Measurements from ENCODE around the gene CATSPERZ.

DNA sequence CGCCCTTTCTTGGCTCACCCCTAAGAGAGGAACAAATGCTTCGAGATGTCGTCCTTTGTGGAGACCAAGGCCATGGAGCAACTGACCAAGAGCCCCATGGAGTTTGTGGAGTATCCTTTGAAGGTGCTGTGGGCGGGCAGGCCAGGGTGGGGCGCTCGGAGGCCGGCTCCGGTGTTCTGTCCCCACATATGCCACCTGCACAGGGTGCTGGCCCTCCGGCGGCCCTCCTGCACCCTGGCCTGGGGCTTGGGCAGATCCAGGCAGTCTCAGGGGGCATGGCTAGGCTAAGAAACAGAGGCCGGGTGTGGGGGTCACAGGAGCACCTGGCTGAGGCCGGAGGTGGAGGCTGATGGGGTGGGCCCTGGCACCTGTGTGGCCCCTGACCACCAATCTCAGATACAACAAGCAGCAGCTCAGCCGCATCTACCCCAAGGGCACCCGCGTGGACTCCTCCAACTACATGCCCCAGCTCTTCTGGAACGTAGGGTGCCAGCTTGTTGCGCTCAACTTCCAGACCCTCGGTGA lies 38.5 kb upstream of the CATSPERZ start:
- no peak for TF ChIP-seq POLR2A (IDR thresholded peaks at IDR 0.05)
- TF ChIP-seq, protein P1, sequence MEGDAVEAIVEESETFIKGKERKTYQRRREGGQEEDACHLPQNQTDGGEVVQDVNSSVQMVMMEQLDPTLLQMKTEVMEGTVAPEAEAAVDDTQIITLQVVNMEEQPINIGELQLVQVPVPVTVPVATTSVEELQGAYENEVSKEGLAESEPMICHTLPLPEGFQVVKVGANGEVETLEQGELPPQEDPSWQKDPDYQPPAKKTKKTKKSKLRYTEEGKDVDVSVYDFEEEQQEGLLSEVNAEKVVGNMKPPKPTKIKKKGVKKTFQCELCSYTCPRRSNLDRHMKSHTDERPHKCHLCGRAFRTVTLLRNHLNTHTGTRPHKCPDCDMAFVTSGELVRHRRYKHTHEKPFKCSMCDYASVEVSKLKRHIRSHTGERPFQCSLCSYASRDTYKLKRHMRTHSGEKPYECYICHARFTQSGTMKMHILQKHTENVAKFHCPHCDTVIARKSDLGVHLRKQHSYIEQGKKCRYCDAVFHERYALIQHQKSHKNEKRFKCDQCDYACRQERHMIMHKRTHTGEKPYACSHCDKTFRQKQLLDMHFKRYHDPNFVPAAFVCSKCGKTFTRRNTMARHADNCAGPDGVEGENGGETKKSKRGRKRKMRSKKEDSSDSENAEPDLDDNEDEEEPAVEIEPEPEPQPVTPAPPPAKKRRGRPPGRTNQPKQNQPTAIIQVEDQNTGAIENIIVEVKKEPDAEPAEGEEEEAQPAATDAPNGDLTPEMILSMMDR (IDR thresholded peaks at IDR 0.05 in 8 of 11, conservative IDR thresholded peaks at IDR 0.05 in 3 of 11): no peak

All from spleen (tissue), 7 donors.